Mesendoderm (in vitro differentiated cells): Measurements from ENCODE around the gene HTT.

Source experiments
- DNase-seq: peaks from one replicate; pipeline ENCODE4 v3.0.0; 2013
- H2AK5ac ChIP-seq: 2 replicates; pipeline ENCODE4 v1.6.1; 2013; ENCODE audit warnings: low read length, inconsistent platforms
- H2BK120ac ChIP-seq: 2 replicates; pipeline ENCODE4 v1.6.1; 2013; ENCODE audit warnings: low read depth, mild to moderate bottlenecking, low read length, moderate library complexity, mixed read lengths
- H2BK15ac ChIP-seq: replicated peaks from 2 replicates; pipeline ENCODE4 v1.6.1; 2013; ENCODE audit warnings: low read depth, mild to moderate bottlenecking, moderate library complexity
- H2BK5ac ChIP-seq: 2 replicates; pipeline ENCODE4 v1.6.1; 2013; ENCODE audit warnings: low read length, inconsistent platforms
- H3K18ac ChIP-seq: 2 replicates; pipeline ENCODE4 v1.6.1; 2013; ENCODE audit warnings: mild to moderate bottlenecking, low read length, mixed read lengths
- H3K23ac ChIP-seq: one replicate; pipeline ENCODE4 v1.6.1; 2013; ENCODE audit warnings: low read length
- H3K27ac ChIP-seq: 2 replicates; pipeline ENCODE4 v1.5.1; 2013; ENCODE audit warnings: low read depth, mild to moderate bottlenecking, inconsistent platforms, low read length, moderate library complexity
- H3K27me3 ChIP-seq: 2 replicates; pipeline ENCODE4 v1.6.1; 2013; ENCODE audit warnings: low read length, control low read depth, mild to moderate bottlenecking, inconsistent platforms; ENCODE audit not compliant: insufficient read depth, poor library complexity
- H3K36me3 ChIP-seq: 2 replicates; pipeline ENCODE4 v1.6.1; 2013; ENCODE audit warnings: low read length, inconsistent platforms; ENCODE audit not compliant: control insufficient read depth, insufficient read depth
- H3K4ac ChIP-seq: one replicate; pipeline ENCODE4 v1.6.1; 2013; ENCODE audit warnings: low read depth, mild to moderate bottlenecking, low read length, moderate library complexity
- H3K4me1 ChIP-seq: 2 replicates; pipeline ENCODE4 v1.6.1; 2013; ENCODE audit warnings: low read depth, low read length, inconsistent platforms; ENCODE audit not compliant: control insufficient read depth
- H3K4me2 ChIP-seq: 2 replicates; pipeline ENCODE4 v1.6.1; 2013; ENCODE audit warnings: low read length
- H3K4me3 ChIP-seq: 2 replicates; pipeline ENCODE4 v1.5.1; 2013; ENCODE audit warnings: mild to moderate bottlenecking, low read length
- H3K56ac ChIP-seq: one replicate; pipeline ENCODE4 v1.6.1; 2013; ENCODE audit warnings: low read length
- H3K79me1 ChIP-seq: 2 replicates; pipeline ENCODE4 v1.6.1; 2013; ENCODE audit warnings: low read length, inconsistent platforms
- H3K79me2 ChIP-seq: 2 replicates; pipeline ENCODE4 v1.6.1; 2013; ENCODE audit warnings: mild to moderate bottlenecking, low read length; ENCODE audit not compliant: control insufficient read depth, insufficient read depth
- H3K9ac ChIP-seq: 2 replicates; pipeline ENCODE4 v1.6.1; 2013; ENCODE audit warnings: low read length, inconsistent platforms
- H4K5ac ChIP-seq: one replicate; pipeline ENCODE4 v1.6.1; 2013; ENCODE audit warnings: low read length
- H4K8ac ChIP-seq: one replicate; pipeline ENCODE4 v1.6.1; 2013; ENCODE audit warnings: low read depth, mild to moderate bottlenecking, control low read depth, low read length, moderate library complexity
- WGBS: extraction: QIAGEN DNeasy Blood & Tissue Kit; methylation state at CpG from one replicate; pipeline ENCODE4 v1.1.7; 2013; ENCODE audit warnings: low lambda C conversion rate, missing lambda C conversion rate; ENCODE audit not compliant: insufficient coverage; ENCODE audit errors: extremely low coverage; 5-methylcytosine and 5-hydroxymethylcytosine counted together

The HTT gene

DNA sequence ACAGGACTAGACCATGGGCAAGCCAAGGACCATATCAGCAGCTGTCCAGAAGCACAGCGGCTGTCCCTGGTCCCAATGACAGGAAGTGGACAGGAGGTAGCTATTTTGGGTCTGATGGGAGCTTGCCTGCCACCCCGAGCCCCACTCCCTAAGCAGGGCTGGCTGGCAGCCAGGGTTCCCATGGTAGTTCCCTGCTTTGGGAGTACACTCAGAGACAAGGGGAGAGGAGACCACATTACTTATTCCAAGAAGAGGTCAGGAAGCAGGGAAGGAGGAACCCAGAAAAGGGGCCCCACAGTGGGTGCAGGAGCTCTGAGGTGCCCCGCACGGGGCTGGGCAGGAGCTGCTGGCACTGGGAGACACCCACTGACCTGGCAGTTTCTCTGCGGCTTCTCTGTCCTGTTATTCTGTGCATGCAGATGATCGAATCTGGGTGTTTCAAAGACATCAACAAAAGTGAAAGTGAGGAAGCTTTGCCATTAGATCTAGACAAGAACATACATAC is 36.5 kb upstream of the HTT start:
- Histone ChIP-seq H3K56ac (no peak overlapping the region), H2AK5ac (no peak overlapping the region), H2BK5ac (no peak overlapping the region), H3K27me3 (no peaks in the 10 kb centered on the region), H2BK120ac (no peak overlapping the region), H3K79me1 (no peaks in the 10 kb centered on the region), H2BK15ac (no peak overlapping the region), H3K4me2 (no peak overlapping the region), H3K4ac (no peak overlapping the region), H3K18ac (no peak overlapping the region), H3K4me1 (no peaks in the 10 kb centered on the region), H3K36me3 (no peaks in the 10 kb centered on the region), H3K9ac (no peak overlapping the region), H4K5ac (no peak overlapping the region), H3K79me2 (no peaks in the 10 kb centered on the region), H3K4me3 (no peak overlapping the region), H3K23ac (no peak overlapping the region), H4K8ac (no peak overlapping the region), H3K27ac (no peak overlapping the region)
- WGBS = no CpG with 5 or more reads among the region's 6 CpGs
- DNase-seq = no peak

DNA sequence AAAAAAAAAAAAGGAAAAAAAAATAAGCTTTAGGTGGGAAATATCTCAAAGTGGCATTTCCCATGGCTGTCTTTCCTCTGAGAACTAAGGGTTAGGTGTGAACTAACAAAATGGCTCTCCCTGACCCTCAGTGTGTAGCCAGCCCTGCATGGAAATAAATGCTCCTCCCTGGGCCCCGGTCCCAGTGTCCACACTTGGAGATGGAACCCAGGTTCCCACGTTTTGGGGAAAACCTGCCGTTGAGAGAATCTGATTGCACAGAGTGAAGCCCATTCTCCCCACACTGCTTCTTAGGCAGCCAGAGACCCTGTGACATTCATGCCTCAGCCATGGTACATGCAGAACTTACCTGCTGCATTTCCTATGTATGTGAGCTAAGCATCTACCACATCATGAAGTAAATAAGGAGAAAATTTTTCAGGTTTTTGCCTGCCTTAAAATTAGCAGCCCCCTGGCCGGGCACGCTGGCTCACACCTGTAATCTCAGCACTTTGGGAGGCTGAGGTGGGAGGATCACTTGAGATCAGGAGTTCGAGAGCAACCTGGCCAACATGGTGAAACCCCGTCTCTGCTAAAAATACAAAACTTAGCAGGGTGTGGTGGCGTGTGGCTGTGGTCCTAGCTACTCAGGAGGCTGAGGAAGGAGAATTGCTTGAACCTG is 34.6 kb upstream of the HTT start:
- no peaks in the 10 kb centered on the region for H3K4me1 ChIP-seq
- no peaks in the 10 kb centered on the region for H3K79me1 ChIP-seq
- no peak overlapping the region for H3K4me2 ChIP-seq
- H3K79me2 ChIP-seq = no peaks in the 10 kb centered on the region
- no CpG with 5 or more reads among the region's 8 CpGs for WGBS
- no peak overlapping the region for H2BK120ac ChIP-seq
- H4K8ac ChIP-seq = no peak overlapping the region
- DNase-seq = no peak
- no peak overlapping the region for H3K4ac ChIP-seq
- H2BK15ac ChIP-seq = no peak overlapping the region
- H3K23ac ChIP-seq = no peak overlapping the region
- H3K36me3 ChIP-seq = no peaks in the 10 kb centered on the region
- H4K5ac ChIP-seq = no peak overlapping the region
- H3K27ac ChIP-seq = no peak overlapping the region
- H2AK5ac ChIP-seq = no peak overlapping the region
- H2BK5ac ChIP-seq = no peak overlapping the region
- H3K9ac ChIP-seq = no peak overlapping the region
- H3K18ac ChIP-seq = no peak overlapping the region
- H3K27me3 ChIP-seq = no peaks in the 10 kb centered on the region
- no peak overlapping the region for H3K4me3 ChIP-seq
- H3K56ac ChIP-seq = no peak overlapping the region

DNA sequence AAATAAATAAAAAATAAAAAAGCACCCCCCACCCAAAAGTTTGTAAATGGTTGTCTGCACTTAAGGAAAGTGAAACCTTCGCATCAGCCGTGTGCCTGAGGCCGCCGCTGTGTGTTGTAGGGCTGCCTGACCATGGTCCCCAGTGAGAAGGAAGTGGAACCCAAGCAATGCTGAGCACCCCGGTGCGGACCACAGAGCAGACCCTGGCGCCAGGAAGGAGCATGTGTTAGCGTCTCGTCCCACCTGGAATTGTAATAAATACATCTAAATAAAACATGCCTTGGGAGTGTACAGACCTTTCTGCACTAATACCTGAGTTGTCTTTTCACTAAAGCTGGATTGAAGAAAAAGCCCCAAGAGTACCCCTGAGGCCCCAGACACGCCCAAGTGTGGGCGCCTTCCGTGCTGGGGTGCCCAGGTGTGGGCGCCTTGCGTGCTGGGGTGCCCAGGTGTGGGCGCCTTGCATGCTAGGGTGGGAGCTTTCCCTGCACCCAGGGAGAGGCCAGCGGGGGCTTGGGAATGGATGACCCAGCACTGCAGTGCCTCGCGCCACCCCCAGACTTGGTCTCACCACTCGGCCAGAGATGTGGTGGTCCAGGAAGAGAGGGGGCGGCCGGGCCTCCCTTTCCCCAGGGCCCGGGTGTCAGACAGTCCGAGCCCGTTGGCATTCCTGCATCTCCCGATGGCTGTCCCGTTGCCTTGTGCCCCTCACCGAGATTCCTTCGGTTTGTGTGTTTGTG is 33.9 kb upstream of the HTT start:
- Histone ChIP-seq H2BK120ac (no peak overlapping the region), H3K36me3 (no peaks in the 10 kb centered on the region), H3K27me3 (no peaks in the 10 kb centered on the region), H3K4me2 (no peak overlapping the region), H3K27ac (no peak overlapping the region), H3K4me1 (no peaks in the 10 kb centered on the region), H4K8ac (no peak overlapping the region), H2BK5ac (no peak overlapping the region), H3K9ac (no peak overlapping the region), H3K56ac (no peak overlapping the region), H3K23ac (no peak overlapping the region), H4K5ac (no peak overlapping the region), H3K18ac (no peak overlapping the region), H2AK5ac (no peak overlapping the region), H2BK15ac (no peak overlapping the region), H3K79me2 (no peaks in the 10 kb centered on the region), H3K4me3 (no peak overlapping the region), H3K79me1 (no peaks in the 10 kb centered on the region), H3K4ac (no peak overlapping the region)
- DNase-seq = no peak
- no CpG with 5 or more reads among the region's 28 CpGs for WGBS

DNA sequence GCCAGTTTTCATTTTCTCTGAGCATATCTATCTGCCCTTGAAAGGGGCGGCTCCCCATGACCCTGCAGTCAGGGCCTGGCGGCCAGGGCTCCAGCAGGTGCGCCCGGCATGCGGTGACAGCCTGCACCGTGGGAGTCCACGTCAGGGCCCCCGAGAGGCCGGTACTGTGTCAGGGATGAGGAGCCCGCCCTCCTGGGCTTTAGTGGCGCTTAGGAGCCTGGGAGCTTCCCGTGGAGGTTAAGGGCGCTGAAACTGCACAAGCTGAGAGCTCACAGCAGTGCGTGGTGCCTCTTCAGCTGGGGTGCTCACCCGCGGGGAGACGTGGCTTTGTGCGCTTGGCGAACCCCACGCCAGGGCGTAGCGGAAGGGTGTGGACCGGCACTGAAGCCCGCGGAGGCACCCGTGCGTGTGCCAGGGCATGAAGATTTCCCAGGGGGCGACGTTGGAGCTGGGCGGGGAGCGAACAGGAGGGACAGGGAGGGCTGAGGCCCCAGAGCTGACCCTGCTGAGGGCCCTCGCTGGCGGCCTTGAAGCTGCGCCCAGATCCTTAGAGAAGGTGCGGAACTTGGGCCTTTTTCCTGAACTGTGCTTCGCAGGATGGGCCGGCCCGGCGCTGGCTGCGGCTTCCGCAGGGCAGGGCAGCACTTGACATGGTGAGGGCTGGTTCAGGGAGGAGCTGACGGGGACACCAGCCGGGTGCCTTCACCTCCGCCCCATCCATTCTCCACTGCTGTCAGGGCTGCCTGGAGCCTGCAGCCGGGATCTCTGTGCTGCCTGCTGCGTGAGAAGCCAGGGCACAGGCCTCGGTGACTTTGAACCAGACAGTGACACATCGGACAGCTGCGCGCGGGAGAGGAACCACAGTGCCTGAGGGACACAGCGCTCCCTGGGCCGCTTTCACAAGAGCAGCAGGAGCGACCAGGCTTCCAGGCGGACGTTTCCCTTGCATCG is 33.0 kb upstream of the HTT start:
- Histone ChIP-seq H3K4me1 (no peaks in the 10 kb centered on the region), H3K4ac (no peak overlapping the region), H2BK15ac (no peak overlapping the region), H3K27me3 (no peaks in the 10 kb centered on the region), H4K5ac (no peak overlapping the region), H3K4me2 (no peak overlapping the region), H3K9ac (no peak overlapping the region), H3K4me3 (no peak overlapping the region), H3K79me2 (no peaks in the 10 kb centered on the region), H2BK120ac (no peak overlapping the region), H3K23ac (no peak overlapping the region), H3K18ac (no peak overlapping the region), H3K56ac (peak overlapping the region; percentile 30), H3K27ac (no peak overlapping the region), H4K8ac (no peak overlapping the region), H2BK5ac (no peak overlapping the region), H3K36me3 (no peaks in the 10 kb centered on the region), H3K79me1 (no peaks in the 10 kb centered on the region), H2AK5ac (no peak overlapping the region)
- peak; percentile 26 for DNase-seq
- WGBS = no CpG with 5 or more reads among the region's 57 CpGs

DNA sequence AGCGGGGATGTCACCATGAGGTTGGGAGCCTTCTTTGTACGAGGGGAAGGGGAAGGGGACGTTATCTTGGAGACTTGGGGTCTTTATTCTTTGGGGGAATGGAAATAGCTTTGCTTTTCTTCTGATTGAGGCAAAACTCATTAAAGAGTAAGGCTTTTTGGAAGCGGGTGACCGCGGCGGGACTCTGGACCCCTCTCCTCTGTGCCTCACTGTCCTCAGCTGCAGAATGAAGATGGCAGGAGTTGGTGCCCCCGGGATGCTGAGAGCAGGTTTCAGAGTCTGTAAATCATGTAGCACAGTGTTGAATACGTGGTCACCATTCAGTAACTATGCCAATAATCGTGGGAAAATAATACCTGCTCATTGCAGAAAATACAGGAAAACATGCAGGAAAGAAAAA is 32.3 kb upstream of the HTT start:
- no peak overlapping the region for H2BK15ac ChIP-seq
- no peak for DNase-seq
- no peak overlapping the region for H3K27ac ChIP-seq
- no peaks in the 10 kb centered on the region for H3K36me3 ChIP-seq
- no peaks in the 10 kb centered on the region for H3K79me1 ChIP-seq
- H3K9ac ChIP-seq = no peak overlapping the region
- H3K4me1 ChIP-seq = no peaks in the 10 kb centered on the region
- H3K18ac ChIP-seq = no peak overlapping the region
- no peaks in the 10 kb centered on the region for H3K27me3 ChIP-seq
- H4K8ac ChIP-seq = no peak overlapping the region
- no peak overlapping the region for H4K5ac ChIP-seq
- H2AK5ac ChIP-seq = no peak overlapping the region
- H3K4ac ChIP-seq = no peak overlapping the region
- WGBS = no CpG with 5 or more reads among the region's 10 CpGs
- no peak overlapping the region for H3K23ac ChIP-seq
- no peak overlapping the region for H3K4me3 ChIP-seq
- H2BK5ac ChIP-seq = no peak overlapping the region
- H3K4me2 ChIP-seq = no peak overlapping the region
- no peaks in the 10 kb centered on the region for H3K79me2 ChIP-seq
- no peak overlapping the region for H3K56ac ChIP-seq
- H2BK120ac ChIP-seq = no peak overlapping the region
